CD4-positive, alpha-beta T cell treated with Interferon alpha-2 for 1 hour (primary cell): Measurements from ENCODE around the gene IMP3.
A peak's percentile ranks its signal among the peaks of the same experiment; 100 is the strongest.
"Not testable (repeated sequence)": the region's sequence is repeated elsewhere in the genome, so short reads cannot be mapped to it uniquely, and the experiment has no call there.

Source experiments
- DNase-seq, 2 donors: peaks; one replicate each; pipeline ENCODE4 v3.0.0-alpha.2; 2020 to 2022

The IMP3 gene

DNA sequence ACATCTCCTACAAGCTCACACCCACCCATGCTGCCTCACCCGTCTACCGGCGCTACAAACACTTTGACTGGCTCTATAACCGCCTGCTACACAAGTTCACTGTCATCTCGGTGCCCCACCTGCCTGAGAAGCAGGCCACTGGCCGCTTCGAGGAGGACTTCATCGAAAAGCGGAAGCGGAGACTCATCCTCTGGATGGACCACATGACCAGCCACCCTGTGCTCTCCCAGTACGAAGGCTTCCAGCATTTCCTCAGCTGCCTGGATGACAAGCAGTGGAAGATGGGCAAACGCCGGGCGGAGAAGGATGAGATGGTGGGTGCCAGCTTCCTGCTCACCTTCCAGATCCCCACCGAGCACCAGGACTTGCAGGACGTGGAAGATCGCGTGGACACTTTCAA is 9.8 kb upstream of the IMP3 start:
- DNase-seq, result no peak

GRCh38 chr15:75649045-75649761 is 9.2 kb upstream of the IMP3 start:
- no peak for DNase-seq

DNA sequence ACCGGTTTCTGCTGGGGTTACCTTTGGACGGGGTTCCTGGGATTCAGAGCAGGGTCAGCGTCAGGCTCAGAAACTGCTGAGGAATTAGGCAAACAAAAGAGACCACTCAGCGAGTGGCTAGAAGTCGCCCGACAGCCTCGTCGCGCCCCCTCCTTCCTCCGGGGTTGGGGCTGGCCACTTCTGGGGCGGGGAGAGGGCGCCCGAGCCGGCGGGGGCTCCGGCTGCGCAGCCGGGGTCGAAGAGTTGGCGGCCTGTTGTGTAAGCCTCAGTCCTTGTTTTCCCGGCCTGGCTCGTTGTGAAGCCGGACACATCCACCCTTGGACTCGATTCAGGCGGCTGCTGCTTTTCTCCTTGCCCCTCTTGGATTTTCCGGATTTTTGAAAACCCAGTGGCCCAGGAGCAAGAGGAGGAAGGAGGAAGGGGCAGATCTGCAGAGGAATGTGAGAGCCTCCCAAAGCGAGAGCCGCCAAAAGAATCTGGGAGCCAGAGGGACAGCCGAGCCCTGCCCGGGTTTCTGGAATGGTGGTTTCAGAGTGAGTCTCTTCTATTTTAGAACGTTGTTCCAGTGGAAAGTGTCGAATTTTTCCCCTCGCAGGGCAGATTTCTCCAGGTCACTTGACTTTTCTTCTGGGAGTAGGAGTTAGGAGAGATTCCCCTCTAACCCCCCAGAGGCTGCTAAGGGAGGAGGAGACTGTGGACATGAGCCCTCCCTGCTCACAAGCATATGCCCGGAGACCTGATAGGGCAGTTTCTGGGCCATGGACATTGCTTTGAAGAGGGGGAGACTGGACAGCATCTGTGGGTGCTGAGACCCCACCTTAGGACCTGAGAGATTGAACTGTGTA is 8.4 kb upstream of the IMP3 start:
- no peak for DNase-seq

DNA sequence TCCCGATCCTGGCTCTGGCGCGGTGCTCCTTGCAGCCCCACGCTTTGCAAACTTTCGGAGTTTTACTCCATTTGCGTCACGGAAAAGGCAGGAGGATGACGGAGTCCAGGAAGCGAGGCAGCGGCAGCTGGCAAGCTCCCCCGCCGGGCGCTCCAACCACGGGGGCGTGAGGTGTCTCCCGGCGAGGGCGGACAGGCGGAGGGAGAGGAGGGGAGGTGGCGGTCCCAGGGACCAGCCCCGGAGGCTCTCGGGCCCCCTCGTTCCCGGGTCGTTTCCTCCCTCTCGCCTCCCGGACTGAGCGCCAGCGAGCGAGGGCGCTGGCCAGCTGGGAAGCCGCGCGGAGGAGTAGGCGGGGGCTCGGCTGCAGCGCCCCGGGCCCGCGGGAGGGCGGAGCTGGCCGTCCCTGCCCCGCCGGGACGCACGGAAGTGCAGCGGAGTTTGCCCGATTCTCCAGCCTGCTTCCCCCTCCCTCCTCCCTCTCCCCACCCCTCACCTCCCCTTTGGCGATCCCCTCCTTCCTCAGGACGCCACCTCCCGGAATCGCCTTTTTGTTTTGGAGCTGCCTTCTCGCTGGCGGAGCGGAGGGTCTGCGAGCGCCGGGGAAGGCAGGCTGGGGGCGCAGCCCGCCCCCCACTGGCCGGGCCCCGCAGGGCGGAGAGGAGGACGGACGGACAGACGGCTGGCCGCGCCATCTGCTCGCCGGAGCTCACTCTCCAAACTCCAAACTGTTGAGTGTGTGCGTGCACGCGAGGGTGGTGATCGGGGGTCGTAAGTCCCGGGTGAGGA is 7.5 kb upstream of the IMP3 start, which contains the start of gene SNX33:
Gene SNX33, plus strand, starts transcription at position 543 of the 786 bp plus-strand sequence. CDS start 1,191 bp downstream, outside the sequence.
- DNase-seq, result peak; percentile 15 to 49

- DNase-seq, result no peak
Measured at GRCh38 chr15:75646944-75647364, 6.9 kb upstream of the IMP3 start.

DNA sequence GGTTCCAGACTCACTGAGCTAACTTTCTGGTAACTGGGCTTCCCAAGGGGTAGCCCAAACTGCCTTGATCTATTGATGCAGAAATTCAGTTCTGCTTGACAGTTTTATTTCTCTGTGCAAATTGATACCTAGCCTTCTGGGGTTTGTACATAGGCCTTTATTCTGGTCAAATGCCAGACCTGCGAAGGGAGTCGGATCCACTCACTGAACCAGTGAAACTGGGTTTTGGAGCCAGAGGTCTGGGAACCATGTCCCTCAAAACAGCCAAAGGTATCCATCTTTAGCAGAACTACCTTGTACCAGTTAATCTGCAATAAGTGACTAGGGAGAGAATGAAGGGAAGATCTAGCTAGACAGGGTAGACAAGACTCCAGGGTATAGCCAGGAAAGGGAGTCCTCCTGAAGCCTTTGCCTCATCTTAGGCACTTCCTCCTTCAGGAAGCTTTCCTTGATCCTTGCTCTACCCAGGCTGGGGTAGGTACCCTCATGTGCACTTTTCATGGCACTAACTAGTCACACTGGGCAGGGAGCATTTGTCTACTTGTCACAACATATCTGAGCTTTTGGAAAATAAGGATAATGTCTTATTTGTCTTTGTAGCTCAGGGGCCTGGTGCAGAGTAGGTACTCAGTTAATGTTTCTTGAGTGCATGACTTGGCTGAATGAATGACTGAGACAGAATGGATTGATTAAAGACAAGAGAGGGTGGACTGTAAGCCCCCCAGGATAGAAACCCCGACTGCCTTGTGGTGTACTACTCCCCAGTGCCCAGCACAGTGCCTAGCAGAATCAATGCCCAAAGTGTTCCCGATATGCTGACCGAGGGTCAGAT is 6.3 kb upstream of the IMP3 start:
- DNase-seq, result no peak

DNA sequence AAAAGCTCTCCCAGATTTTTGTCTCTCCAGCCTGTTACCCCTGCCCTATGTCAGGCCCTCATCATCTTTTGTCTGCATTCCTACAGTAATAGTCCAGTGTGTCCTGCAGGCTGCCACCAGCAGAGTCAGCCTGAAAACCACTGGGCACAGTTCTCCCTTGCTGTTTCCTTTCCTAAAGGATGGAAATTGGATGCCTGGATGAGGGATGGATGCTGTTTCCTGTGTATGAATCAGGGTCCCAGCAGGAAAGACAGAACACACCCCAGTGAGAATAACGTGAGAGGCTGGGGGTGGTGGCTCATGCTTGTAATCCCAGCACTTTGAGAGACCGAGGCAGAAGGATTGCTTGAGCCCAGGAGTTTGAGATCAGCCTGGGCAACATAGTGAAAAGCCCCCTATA is 4.4 kb upstream of the IMP3 start:
- no peak for DNase-seq

DNA sequence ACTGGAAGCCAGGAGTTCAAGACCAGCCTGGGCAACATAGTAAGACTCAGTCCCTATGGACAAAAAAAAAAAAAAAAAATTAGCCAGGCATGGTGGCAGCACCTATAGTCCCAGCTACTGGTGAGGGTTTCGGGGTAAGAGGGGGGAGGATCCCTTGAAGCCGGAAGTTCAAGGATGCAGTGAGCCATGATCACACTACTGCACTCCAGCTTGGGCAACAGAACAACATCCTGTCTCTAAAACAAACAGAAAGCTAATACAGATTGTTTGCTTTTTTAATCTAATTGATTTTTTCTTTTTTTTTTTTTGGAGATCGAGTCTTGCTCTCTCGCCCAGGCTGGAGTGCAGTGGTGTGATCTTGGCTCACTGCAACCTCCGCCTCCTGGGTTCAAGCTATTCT is 1.6 kb upstream of the IMP3 start:
- no peak for DNase-seq

- no peak for DNase-seq
Measured at GRCh38 chr15:75641179-75641503, 1.1 kb upstream of the IMP3 start.

DNA sequence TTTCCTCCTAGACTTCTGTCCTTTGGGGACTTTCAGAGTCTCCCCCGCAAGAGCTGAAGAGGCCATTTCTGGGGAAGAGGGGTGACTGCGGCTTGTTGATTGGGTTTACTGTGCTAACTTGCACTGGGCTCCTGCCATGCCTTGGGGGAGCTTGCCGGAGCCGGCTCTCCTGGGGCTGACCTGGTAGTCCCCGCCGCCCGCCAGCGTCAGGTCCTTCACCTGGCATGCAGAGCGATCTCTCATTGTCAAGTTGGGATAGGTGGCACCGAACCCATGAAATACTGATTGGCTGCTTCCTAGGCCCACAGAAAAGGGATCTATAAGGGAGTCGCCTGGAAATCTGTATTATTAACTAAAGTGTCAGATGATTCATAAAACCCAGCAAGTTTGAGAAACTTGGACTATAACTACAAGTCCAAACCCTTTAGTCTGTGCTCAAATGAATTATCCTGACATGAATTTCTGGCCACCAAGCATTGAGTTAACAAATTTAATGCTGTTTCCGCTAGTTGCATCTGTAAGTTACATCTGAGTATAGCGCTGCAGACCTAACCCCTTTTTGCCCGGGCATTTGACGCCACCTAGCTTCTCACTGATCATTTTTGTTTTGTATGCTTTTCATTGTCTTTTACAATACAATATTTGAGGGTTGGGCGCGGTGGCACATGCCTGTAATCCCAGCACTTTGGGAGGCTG is 607 bp upstream of the IMP3 start:
- peak; percentile 47 to 75 for DNase-seq

DNA sequence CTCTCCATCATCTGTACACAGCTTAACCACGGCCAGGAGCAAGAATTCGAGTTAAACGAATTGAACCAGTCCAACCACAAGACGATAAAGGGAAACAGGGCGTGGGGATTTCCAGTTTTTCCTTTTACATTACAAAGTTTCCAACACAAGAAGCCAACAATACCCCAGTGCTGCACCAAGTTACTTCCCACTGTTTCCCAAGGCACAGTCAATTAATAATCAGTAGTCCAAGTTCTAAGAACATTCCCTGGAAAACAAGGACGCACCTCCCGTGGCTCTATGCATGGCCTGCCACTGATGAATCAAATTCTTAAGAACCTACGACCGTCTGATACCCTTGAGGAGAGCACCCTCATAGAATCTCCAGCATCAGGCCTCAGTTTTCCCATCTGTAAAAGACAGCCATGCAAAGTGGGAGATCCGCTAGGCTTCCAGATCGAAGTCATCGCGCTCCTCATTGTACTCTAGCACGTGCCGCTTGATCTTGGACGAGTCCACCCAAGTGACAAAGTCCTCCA is 774 bp downstream of the IMP3 start:
- no peak for DNase-seq

DNA sequence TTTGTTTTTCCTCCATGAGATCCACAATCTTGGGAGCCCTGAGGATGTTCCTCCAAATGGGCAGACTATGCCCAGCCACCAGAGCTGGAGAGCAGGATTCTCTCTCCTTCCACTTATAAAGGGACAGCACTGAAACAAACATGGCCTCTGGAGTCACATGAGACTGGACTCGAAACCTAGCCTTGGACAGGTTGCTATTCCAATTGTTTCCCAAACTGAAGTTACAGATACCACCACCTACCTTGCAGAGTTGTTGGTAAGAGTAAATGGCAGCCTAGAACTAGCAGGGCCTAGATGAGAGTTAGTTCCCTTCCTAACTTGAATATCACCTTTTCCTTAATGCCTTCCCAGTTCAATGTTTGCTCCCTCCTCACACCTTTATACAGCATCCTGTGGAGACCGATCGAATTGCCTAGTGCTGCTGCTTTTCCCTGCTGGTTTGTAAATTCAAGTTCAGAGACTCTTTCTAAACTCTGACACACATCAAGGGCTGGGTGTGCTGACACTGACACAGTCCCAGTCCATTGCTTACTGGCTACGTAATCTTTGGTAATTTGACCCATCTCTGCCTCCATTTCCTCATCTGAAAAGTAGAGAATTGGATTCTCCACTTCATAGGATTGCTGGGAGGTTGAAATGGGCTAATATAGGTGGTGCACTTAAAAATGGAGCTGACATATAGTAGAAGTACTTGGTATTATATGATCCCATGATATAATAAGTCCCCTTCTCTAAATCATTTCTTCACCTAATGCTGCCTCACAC is 2.6 kb downstream of the IMP3 start:
- no peak for DNase-seq

DNA sequence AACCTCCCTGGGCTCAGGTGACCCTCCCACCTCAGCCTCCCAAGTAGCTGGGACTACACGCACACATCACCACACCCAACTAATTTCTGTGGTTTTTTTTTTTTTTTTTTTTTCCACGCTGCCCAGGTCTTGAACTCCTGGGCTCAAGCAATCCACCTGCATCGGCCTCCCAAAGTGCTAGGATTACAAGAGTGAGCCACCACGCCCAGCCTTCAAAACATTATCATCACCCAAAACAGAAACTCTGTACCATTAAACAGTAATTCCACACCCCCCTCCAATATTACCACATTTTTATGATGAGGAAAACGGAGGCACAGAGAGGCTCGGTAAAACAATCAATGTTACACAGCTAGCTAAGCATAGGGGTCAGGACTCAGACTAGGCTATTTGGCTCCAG is 4.0 kb downstream of the IMP3 start:
- no peak for DNase-seq

DNA sequence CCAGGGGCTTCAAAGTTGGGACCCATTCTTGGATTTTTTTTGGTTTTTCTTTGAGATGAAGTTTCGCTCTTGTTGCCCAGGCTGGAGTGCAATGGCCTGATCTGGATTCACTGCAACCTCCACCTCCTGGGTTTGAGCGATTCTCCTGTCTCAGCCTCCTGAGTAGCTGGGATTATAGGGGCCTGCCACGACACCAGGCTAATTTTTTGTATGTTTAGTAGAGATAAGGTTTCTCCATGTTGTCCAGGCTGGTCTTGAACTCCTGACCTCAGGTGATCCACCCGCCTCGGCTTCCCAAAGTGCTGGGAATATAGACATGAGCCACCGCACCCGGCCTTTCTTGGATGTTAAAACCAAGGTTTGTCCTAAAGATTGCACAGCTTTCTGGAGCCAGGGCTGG is 6.1 kb downstream of the IMP3 start:
- DNase-seq, result not testable (repeated sequence)

- DNase-seq, result no peak
Measured at GRCh38 chr15:75631935-75632334, 8.1 kb downstream of the IMP3 start.

DNA sequence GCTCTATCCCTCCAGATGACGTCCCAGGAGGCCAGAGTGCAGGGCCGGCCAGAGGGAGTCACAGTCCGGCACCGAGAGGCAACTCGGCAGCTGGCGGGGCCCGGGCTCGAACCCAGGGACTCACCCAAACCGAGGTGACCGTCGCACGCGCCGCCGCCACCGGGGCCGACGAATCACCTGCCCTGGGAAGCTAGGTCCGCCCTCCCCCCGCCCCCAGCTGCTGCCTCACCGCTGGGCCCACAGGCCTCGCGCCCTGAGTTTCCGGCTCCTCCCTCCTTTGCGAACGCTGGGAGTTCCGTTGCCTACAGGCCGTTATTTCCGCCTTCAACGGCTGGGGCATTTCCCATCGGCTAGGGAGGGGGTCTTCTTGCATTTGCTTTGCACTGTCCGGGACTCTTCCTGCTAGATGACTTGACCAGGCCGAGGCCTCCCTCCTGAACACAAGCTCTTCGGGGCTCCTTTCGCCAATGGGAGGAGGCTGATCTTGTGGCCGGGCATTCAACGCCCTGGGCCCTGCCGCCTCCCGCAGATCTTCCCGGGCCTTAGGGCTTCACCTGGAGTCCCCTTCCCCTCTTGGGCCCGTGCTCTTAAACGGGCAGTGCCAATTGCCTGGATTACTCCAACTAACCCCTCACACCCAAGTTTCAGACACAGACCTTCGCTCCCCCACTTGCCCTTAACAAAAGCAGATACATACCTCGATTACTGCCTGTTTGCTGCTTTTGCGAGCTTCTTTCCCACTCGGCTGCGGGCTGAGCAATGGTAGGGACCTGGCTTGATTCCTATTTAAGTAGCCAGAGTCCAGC is 14.3 kb downstream of the IMP3 start, which contains the start of gene SNUPN:
Gene SNUPN, minus strand, starts transcription at position 184 of the 806 bp plus-strand sequence. CDS start 4,674 bp downstream, outside the sequence.
- peak; percentile 89 to 92 for DNase-seq

GRCh38 chr15:75622505-75622904 is 17.5 kb downstream of the IMP3 start:
- DNase-seq, result no peak

DNA sequence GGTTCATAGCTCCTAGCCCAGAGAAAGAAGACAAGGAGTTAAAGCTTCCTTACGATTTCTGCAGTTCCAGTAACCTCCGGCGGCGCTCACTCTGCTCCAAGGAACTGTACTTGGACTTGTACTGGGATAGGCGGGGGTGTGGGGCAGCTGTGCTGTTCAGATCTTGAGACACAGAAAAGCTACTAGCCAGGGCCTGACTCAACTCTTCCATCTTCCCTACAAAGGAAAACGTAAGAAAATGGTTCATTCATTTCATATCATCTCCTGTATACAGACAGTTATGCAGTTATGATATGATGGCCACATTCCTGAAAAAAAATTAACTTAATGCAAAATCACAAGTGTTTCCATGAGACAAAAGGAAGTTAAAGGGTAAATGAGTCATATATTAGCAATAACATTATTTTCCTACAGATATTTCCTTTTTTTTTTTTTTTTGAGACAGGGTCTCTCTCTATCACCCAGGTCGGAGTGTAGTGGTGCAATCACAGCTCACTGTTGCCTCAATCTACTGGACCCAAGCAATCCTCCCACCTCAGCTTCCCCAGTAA is 19.1 kb downstream of the IMP3 start:
- DNase-seq, result no peak

DNA sequence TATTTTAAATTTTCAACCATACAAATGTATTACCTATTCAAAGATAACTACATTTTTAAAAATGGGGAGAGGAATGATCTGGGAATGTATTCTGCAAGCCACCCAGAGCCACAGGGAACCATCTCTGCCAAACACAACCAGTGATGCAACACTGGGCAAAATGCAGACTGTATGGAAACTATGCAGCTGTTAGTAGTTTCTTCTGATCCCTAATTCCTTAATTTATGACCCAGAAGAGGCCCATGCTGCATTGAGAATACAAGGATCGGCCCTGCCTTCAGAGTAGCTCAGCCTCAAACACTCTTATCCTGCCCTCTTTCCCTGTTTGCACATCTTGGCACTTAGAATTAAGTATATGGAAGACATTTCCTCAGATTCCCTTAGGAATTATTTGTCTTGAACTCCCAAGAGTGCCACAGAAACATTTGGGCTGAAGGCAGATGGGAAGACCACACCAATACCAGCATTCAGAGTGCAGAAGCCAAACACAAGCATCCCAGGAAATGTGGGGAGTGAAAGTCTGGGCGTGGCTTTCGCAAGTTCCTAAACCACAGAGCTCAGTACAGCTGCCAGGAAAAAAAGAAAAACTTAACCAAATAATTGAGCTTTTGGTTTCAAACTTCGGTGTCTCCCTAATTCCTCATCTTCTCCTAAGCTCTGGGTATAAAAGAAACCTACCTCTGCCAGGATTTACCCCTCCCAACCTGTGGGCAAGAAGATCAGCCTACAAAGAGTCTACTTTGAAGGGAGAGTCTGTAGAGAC is 19.8 kb downstream of the IMP3 start:
- DNase-seq, result no peak
